GM13976 (cell line): ENCODE data around the gene MSI2.

Experiments used
- DNase-seq: peaks from one replicate; pipeline ENCODE4 v3.0.0; 2012; ENCODE audit warnings: low spot score
- in situ Hi-C: fragments of 300-500 bp; cut with MboI; formaldehyde crosslinking; loops from one replicate; pipeline ENCODE4 v1.12.0; 2022; ENCODE audit warnings: low sequenced_read_pairs, mixed read lengths, inconsistent platforms; ENCODE audit not compliant: unreplicated experiment
- TF ChIP-seq, protein P1 (sequence below): IDR thresholded peaks from 2 replicates; pipeline ENCODE4 v1.5.1; 2012; ENCODE audit warnings: borderline replicate concordance, mild to moderate bottlenecking; ENCODE audit not compliant: insufficient read depth; ENCODE audit errors: extremely low read depth, missing control alignments, control extremely low read depth

The MSI2 gene

DNA sequence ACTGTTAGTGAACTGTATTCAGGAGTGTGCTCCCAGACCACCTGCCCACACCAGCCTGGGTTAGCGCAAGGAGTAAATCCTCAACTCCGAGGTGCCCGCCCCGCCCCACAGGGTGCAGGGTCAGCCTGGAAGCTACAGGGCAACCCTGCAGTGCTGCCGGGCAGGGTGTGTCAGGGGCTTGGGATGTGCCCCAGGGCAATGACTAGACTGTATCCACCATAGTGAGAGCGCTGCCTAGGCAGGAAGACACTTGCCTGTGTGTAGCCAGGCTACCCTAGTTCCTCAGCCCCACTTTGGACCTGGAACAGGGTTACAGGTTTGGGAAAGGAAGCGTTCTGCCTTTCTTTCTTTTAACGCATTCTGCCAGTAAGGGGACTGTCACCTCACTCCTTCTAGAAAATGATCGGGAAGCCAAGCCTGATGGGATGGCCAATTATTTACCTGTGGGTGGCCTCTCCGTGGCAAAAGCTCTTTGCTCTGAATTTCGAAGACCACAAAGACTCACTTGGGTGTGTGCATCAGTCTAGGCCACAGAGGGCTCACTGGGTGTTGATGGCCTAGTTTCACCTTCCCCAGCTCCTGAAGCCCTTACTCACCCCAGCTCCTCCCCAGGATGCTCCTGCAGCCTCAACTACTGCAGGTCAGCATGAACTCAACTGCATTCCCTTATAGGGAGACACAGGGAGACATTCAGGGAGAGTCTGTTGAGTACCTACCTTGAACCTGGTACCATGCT is 397.9 kb downstream of the MSI2 start:
- in situ Hi-C loops, result no loop called here
- no peak for DNase-seq
- TF ChIP-seq, protein P1, sequence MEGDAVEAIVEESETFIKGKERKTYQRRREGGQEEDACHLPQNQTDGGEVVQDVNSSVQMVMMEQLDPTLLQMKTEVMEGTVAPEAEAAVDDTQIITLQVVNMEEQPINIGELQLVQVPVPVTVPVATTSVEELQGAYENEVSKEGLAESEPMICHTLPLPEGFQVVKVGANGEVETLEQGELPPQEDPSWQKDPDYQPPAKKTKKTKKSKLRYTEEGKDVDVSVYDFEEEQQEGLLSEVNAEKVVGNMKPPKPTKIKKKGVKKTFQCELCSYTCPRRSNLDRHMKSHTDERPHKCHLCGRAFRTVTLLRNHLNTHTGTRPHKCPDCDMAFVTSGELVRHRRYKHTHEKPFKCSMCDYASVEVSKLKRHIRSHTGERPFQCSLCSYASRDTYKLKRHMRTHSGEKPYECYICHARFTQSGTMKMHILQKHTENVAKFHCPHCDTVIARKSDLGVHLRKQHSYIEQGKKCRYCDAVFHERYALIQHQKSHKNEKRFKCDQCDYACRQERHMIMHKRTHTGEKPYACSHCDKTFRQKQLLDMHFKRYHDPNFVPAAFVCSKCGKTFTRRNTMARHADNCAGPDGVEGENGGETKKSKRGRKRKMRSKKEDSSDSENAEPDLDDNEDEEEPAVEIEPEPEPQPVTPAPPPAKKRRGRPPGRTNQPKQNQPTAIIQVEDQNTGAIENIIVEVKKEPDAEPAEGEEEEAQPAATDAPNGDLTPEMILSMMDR, result no peak

DNA sequence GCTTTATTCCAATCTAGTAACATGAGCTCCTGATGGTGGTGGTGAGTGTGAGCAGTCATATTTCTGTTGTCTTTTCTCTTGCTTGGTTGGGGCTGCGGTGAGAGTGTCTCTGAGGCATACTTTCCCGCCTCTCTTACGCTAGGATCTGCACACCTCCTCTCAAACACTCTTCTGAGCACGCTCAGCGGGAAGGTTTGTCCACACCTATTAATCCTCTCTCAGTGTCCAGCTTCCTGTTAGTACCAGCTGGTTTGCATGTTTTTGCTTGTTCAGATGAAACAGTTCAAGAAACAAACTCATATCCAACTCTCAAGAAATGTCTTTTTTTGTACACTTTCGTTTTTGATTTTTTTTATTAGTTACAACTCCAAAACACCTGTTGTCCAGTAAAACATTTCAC is 399.2 kb downstream of the MSI2 start:
- TF ChIP-seq, protein P1, result no peak
- in situ Hi-C loops, result no loop called here

DNA sequence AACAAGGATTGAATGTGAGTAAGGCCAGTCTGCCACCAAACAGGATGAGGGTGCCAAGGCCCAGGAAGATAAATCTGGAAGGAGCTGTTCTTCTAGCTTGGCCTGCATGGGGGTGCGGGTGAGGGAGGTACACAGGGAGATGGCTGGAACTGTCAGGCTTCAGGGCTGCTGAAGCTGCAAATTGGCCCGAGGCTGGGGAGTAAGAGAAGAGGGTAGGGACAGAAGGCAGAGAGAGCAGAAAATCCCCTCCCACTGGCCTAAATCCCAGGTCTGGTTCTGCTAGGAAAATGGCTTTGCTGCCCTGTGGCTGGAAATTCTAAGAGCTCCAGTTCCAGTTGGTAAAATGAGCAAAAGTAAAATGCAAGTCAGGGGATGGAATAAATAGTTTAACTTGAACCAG is 400.9 kb downstream of the MSI2 start:
- TF ChIP-seq, protein P1, result no peak
- no peak for DNase-seq
- in situ Hi-C loops, result no loop called here

More for the DNA sequence above, 399.2 kb downstream of the MSI2 start:
- DNase-seq, result no peak

DNA sequence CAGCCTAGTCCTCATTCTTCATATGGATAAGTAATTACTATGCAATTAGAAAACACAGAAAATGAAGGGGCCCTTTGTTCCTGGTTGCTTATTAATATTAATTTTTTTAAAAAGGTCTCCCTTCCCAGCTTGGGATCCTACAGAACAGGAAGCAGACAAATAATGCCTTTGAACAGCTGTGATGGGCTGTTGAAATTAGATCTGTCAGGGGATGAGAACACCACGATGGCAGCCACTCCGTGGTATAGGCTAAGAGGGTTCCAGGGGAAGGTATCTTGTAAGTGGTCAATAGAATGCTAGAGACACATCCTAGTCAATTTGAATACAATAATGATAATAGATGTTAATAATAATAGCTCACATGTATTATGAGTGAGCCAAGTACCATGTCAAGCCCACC is 405.7 kb downstream of the MSI2 start:
- TF ChIP-seq, protein P1, result no peak
- no peak for DNase-seq
- in situ Hi-C loops, result loop anchor here (10.0 kb wide), 1 partner anchor 417 kb away; no protein-coding TSS in a partner anchor

DNA sequence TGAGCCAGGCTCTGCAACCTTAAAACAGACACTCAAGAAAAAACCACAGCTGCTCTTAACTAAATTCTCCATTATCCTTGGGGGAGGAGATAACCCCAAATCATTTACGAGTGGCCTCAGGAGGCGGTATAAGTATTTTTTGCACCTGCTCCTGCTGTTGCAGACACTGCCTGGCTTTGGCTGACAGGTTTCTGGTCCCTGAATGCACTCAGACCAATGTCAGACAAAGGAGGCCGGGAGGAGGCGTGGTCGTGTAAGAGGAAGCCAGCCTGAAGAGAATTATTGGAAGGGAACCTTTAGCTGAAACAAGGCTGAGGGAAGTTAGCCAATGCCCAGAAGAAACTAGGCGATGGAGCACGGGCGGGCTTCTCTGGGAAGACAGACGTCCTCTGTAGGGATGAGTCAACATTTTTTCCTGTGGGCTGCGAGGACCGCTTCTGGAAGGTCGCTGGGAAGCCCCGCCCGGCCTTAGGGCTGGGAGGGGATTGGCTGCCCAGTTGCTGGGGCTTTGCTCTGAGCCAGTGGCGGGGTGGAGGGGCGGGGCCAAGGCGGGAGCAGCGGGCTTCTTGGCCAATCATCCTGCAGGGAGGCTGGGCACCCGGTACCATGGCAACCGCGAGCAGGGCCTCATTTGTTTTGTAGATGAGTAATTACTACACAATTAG is 406.5 kb downstream of the MSI2 start:
- DNase-seq, result no peak
- in situ Hi-C loops, result loop anchor here (10.0 kb wide), 1 partner anchor 418 kb away; no protein-coding TSS in a partner anchor
- TF ChIP-seq, protein P1, result no peak

DNA sequence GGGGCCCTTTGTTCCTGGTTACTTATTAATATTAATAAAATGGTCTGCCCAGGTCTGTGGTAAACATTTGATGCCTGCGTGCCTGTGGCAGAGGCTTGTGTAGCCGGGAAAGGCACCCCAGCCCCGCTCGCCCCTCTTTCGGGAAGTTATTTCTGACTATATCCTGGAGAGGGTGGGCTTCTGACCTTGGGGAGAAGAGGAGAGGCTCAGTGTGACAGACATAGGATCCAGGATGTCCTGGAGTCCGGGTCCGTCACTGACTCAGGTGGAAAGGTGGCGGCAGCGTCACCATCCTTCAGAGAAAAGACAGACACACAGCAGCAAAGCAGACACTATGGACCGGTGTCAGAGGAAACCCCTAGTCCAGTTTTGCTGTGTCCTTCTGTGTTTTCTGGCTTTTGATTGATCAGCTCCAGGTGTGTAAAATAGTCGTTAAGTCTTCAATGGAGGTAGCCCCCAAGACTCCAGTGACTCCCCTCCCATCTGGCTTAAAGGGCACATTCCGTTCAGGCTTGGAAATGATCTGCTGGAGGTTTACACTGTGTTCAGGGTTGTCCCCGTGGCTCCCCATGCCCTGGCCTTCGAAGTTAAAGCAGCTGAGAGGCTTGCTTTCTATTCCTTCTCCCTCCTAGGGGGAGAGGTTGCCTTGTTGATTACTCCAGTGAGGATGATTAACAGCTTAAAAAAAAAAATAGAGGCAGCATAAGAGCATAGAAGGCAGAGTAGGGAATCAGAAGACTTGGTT is 407.2 kb downstream of the MSI2 start:
- DNase-seq, result no peak
- in situ Hi-C loops, result loop anchor here (10.0 kb wide), 1 partner anchor 419 kb away; no protein-coding TSS in a partner anchor
- TF ChIP-seq, protein P1, result no peak
